GM18868 (cell line): ENCODE measurements around the gene NR4A1.
"Not testable (repeated sequence)": the region's sequence is repeated elsewhere in the genome, so short reads cannot be mapped to it uniquely, and the experiment has no call there.

ENCODE experiments used
- ATAC-seq: cut with Tn5 transposase; IDR thresholded peaks from one replicate; pipeline ENCODE4 v1.9.1; 2021; ENCODE audit warnings: mild to moderate bottlenecking, moderate library complexity; ENCODE audit not compliant: unreplicated experiment

The NR4A1 gene

DNA sequence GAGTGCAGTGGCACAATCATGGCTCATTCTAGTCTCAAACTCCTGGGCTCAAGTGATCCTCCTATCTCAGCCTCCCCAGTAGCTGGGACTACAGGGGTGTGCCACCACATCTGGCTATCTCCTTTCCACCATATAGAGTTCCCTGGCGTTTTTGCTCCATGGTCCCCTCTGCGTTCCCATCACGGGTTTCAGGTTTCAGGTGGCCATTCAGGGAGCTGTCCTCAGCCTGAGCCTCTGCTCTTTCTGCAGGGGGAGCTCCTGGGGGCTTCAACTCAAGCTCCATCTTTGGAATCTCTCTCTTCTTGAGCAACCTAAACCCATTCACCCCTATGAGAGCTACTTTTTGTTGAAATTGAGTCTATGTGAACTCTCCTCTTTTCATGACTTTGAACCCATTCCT, 39.8 kb downstream of the NR4A1 start:
- no peak for ATAC-seq

DNA sequence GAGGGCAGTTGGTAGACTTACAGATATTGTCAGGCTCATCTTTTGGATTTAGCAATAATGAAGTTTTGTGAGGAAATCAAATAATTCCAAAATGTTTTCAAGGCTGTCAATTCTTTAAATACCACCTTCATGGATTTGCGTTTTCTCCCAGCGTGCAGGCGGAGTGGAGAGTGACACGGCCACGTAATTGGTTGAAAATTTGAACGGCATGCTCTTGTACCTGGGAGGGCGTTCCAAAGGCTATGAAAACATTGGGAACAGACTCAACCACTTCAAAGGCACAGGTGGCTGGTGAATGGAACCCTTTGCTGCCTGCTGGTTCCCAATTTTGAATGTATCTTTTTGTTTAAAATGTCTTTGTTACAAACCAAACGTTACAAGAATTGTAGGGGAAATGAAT, 40.6 kb downstream of the NR4A1 start:
- ATAC-seq = no peak

DNA sequence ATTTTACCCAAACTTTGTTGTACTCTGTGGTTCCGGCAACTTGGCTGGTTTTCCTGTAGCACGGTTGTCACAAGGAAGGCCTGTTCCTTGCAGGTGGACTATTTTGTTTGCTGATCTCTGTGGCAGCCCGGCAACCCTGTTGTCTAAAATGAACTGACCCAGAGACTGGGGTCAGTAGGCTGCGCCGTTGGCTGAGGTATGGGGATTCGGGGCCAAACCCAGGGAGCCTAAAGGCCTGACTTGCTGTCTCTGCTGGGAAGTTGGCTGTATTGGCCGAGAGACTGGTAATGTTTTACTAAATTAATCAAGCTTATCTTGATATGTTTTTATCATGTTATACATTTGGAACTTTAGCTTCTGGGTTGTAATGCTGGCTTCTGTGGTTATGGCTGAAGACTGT, 42.1 kb downstream of the NR4A1 start:
- no peak for ATAC-seq

DNA sequence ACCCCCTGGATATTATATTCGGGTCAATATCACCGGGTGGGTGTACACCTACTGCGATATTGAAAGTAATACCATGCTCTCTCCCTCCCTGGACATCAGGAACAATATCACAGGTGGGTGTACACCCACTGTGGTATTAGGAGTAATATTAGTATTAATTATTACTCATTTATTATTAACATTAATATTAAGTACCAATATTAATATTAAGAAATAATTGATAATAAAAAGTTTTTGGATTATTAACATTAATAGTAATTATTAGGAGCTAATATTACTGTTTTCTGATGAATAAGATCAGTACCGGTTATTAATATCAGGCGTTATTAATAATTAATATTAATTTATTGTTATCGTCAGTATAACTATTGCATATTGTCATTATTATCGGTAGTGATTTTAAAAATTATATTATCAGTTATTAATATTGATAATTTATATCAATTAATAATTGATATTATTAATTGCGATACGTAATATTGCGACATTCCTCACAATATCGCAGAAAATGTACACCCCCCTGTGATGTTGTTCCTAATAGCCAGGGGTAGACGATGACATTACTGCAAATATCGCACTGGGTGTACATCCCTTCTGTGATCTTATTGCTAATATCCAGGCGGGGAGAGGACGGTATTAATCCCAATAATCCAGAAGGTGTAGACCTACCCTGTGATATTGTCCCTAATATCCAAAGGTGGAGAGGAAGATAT, 45.2 kb downstream of the NR4A1 start:
- ATAC-seq = no peak

DNA sequence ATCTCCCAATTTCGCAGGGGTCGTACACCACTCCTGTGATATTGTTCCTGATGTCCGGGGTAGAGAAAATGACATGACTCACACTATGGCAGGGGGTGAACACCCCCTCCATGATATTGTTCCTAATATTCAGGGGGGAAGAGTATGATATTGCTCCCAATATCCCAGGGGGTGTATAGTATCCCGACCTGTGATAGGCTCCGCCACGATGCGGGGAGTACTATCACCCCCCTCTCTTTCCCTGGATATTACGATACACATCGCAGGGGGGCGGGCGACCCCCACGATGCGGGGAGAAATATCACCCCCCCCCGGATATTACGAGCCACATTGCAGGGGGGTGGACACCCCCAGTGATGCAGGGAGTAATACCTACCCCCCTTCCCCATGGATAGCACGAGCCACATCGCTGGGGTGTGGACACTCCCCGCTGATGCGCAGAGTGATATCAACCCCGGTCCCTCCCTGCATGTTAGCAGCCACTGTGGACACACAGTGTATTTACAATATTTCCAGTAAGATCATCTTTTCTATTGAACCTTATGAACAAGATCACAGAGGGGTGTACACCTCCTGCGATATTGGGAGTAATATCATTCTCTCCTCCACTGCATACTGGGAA, 45.9 kb downstream of the NR4A1 start:
- ATAC-seq = no peak

DNA sequence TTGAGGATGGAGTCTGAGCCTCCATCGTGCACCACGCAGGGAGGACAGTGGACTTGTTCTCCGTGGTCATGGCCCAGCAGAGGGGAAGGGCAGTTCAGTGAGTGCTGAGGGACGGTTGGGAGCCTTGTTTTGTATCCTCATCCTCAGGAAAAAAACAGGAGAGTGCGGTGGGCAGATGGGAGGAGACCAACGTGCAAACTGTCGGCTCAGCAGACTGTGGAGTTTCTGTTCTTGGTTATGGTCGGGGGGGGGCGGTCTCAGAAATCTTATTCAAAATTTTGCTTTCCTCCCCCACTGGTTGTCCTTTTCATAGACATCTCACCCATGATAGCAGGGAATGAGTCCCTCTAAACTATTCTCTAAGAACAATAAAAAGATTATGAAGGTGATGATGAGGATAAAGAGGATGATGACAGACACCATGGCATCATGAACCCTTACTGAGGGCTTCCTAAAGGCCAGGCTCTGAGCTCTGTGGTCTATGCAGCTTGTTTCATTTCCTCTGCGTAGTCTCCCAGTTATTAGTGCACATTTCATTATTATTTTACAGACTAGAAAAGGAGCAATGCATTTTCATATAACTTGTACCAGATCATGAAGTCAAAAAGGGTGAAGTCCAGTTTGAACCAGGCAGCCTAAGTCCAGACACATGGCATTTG, 53.3 kb downstream of the NR4A1 start:
- ATAC-seq = not testable (repeated sequence)
